Stimulated activated effector memory CD8-positive, alpha-beta T cell treated with anti-CD3 and anti-CD28 coated beads, Interleukin-12 subunit alpha, Interleukin-12 subunit beta, amount 100 ng/mL, for 72 hours (primary cell): ENCODE results near the gene HOPX.
"Not testable (repeated sequence)": the region's sequence is repeated elsewhere in the genome, so short reads cannot be mapped to it uniquely, and the experiment has no call there.

ENCODE experiments used
- ATAC-seq: fragments of 150-1000 bp; cut with Tn5 transposase; 2 replicates; pipeline ENCODE4 v1.10.0; 2021
- DNase-seq, 2 donors: peaks; one replicate each; pipeline ENCODE4 v3.0.0; 2021 to 2022; ENCODE audit warnings: low spot score in 2 of 2
- H3K27ac Mint-ChIP-seq: one replicate; pipeline ENCODE4 v1.8.0; 2022; ENCODE audit warnings: mild to moderate bottlenecking, mixed read lengths
- H3K36me3 Mint-ChIP-seq: one replicate; pipeline ENCODE4 v1.8.0; 2022; ENCODE audit warnings: mild to moderate bottlenecking, mixed read lengths
- H3K4me1 Mint-ChIP-seq: one replicate; pipeline ENCODE4 v1.8.0; 2022; ENCODE audit warnings: mixed read lengths
- H3K4me3 Mint-ChIP-seq: one replicate; pipeline ENCODE4 v1.8.0; 2022; ENCODE audit warnings: mild to moderate bottlenecking, mixed read lengths
- H3K9me3 Mint-ChIP-seq: one replicate; pipeline ENCODE4 v1.8.0; 2022; ENCODE audit warnings: mixed read lengths

The HOPX gene

DNA sequence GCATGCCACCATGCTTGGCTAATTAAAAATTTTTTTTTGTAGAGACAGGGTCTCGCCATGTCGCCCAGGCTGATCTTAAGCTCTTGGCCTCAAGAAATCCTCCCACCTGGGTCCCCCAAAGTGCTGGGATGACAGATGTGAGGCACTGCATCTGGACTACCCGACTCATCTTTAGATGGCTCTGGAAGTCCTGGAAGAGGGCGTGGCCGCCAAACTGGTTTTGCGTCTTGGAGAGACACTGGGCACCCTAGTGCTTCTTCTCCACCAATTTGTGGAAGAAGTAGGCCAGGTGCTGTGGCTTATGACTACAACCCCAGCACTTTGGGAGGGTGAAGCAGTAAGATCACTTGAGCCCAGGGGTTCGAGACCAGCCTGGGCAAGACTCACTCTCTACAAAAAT, 47.6 kb downstream of the HOPX start:
- Mint-ChIP-seq H3K27ac (no peak overlapping the region), H3K4me3 (no peak overlapping the region), H3K9me3 (no peaks in the 10 kb centered on the region), H3K36me3 (peaks cover 31% of the 10 kb centered on the region), H3K4me1 (peaks cover 22% of the 10 kb centered on the region)
- no peak for DNase-seq
- no peak for ATAC-seq

- H3K4me3 Mint-ChIP-seq = no peak overlapping the region
Observed at GRCh38 chr4:56630876-56631666, 50.0 kb downstream of the HOPX start.

DNA sequence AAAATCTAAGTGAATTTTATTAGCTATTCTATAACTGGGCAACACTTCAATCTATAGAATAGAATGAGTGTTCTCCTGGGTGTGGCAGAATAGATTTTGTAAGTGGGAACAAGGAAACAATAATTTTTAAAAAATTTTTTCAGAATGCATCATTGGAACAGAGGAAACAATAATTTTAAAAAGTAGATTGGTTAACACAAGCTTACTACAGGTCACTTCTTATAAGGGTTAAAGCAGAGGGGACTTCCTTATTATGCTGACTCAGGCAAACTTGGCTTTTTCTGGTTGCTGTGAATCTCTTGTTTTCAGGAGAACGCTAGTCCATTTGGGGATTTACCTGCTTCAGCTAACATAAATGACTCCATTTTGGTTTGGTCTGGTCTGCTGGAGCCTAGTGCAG, 52.5 kb downstream of the HOPX start:
- H3K36me3 Mint-ChIP-seq = peaks cover 23% of the 10 kb centered on the region
- ATAC-seq (no peak), DNase-seq (no peak)
- H3K9me3 Mint-ChIP-seq = peaks cover 5% of the 10 kb centered on the region
- peaks cover 22% of the 10 kb centered on the region for H3K4me1 Mint-ChIP-seq
- no peak overlapping the region for H3K27ac Mint-ChIP-seq
- no peak overlapping the region for H3K4me3 Mint-ChIP-seq

More at GRCh38 chr4:56630876-56631666, 50.0 kb downstream of the HOPX start:
- H3K9me3 Mint-ChIP-seq = no peaks in the 10 kb centered on the region
- no peak overlapping the region for H3K27ac Mint-ChIP-seq
- ATAC-seq (no peak), DNase-seq (no peak)
- H3K4me1 Mint-ChIP-seq = peaks cover 17% of the 10 kb centered on the region
- peaks cover 30% of the 10 kb centered on the region for H3K36me3 Mint-ChIP-seq

- Mint-ChIP-seq H3K27ac (no peak overlapping the region), H3K4me3 (no peak overlapping the region), H3K4me1 (peaks cover 22% of the 10 kb centered on the region), H3K36me3 (peaks cover 22% of the 10 kb centered on the region), H3K9me3 (peaks cover 5% of the 10 kb centered on the region)
- no peak for ATAC-seq
- no peak for DNase-seq
Observed at GRCh38 chr4:56627985-56628384, 53.1 kb downstream of the HOPX start.

DNA sequence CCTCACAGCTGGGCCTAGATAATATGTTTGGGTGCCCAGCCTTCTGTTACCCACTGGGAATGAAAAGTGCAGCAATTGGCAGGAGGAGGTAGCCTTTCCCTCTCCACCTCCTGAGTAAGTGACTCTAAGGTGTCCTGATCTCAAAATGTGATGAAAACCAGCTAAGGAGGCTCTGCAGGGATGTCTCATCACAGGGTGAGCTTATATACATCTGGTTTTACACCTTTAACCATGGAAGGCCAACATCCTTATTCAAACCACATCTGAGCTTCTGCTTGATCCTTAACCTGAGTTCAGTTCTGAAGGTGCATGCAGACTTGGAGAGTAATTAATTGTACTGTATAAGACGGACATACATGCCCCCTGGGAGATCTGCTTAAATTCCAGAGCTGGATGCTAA, 53.7 kb downstream of the HOPX start:
- Mint-ChIP-seq H3K4me1 (peaks cover 22% of the 10 kb centered on the region), H3K27ac (peak overlapping the region; percentile 85), H3K9me3 (peaks cover 5% of the 10 kb centered on the region), H3K36me3 (peaks cover 22% of the 10 kb centered on the region), H3K4me3 (no peak overlapping the region)
- ATAC-seq (peak; percentile 70), DNase-seq (no peak)

DNA sequence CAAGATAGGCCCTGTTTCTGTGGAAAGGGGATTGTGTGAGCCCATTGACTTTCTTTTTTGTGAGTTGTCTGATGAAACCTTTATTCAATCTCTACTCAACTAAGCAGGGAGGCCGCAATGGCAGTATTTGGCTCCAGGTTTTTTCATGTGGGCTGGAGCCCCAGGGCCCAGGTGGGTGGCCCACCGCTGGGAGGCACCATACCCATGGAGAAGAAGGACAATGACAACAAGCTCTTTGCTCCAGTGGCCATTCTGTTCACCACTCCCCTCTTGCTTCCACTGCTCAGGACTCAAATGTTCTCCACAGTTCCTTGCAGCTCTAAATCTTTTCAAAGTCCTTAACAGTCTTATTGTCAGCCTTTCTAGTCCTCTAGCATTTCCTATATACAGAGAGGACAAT, 54.1 kb downstream of the HOPX start:
- ATAC-seq (peak; percentile 49), DNase-seq (no peak)
- Mint-ChIP-seq H3K4me1 (peaks cover 22% of the 10 kb centered on the region), H3K9me3 (peaks cover 5% of the 10 kb centered on the region), H3K27ac (peak overlapping the region; percentile 85), H3K36me3 (peaks cover 22% of the 10 kb centered on the region), H3K4me3 (no peak overlapping the region)

GRCh38 chr4:56626420-56626819, 54.7 kb downstream of the HOPX start:
- ATAC-seq (peak; percentile 68), DNase-seq (no peak)
- Mint-ChIP-seq H3K27ac (no peak overlapping the region), H3K4me1 (peaks cover 22% of the 10 kb centered on the region), H3K36me3 (peaks cover 22% of the 10 kb centered on the region), H3K4me3 (no peak overlapping the region), H3K9me3 (peaks cover 5% of the 10 kb centered on the region)

DNA sequence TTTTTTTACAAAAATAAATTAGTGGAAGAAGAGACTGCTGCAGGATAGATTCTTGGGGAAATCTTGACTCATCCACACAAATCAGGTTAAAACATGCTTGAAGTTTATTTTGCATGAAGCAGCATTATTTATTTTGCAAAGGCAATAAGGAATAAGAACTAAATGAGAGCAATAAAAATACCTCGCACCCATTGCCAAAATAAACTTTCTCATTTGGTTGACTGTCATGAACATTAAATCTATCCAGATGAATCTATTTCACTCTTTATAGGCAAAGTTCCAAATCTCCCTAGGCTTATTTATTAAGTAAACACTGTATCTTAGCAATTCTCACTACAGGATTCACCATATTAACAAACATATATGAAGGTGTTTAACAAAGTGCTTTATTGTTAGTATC, 58.9 kb downstream of the HOPX start:
- peaks cover 5% of the 10 kb centered on the region for H3K9me3 Mint-ChIP-seq
- DNase-seq (no peak), ATAC-seq (no peak)
- H3K4me3 Mint-ChIP-seq = no peak overlapping the region
- peaks cover 8% of the 10 kb centered on the region for H3K36me3 Mint-ChIP-seq
- no peak overlapping the region for H3K27ac Mint-ChIP-seq
- H3K4me1 Mint-ChIP-seq = peaks cover 27% of the 10 kb centered on the region

DNA sequence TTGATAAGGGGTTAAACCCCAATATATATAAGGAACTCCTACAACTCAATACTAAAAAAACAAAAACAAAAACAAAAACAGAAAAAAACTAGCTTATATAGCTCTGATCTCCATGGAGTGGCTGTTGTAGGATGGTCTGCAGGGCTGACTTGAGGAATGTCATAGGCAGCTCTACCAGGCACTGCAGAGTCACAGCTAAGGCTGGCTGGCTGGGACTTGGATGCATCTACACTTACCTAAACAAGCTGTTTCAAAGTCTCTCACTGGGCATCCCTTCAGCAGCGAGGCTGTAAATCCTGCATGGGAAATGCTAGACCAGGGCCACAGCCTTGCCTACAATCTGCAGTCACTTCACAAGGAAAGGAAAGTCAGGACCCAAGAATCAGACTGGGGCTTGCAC, 61.3 kb downstream of the HOPX start:
- Mint-ChIP-seq H3K4me3 (no peak overlapping the region), H3K9me3 (no peaks in the 10 kb centered on the region), H3K4me1 (peaks cover 11% of the 10 kb centered on the region), H3K36me3 (no peaks in the 10 kb centered on the region), H3K27ac (no peak overlapping the region)
- DNase-seq (no peak), ATAC-seq (no peak)

DNA sequence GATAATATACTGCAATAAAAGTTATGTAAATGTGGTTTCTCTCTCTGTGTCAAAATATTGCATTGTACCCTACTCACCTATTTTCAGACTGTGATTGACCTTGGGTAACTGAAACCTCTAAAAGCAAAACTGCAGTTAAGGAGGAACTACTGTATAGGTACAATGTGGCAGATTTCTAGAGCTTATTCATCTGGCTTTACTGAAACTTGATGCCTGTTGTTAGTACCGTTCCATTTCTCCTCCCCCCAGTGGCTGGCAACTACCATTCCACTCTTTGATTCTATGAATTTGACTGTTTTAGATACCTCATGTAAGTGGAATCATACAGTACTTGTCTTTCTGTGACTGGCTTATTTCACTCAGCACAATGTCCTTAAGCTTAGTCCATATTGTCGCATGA, 61.9 kb downstream of the HOPX start:
- Mint-ChIP-seq H3K9me3 (no peaks in the 10 kb centered on the region), H3K36me3 (no peaks in the 10 kb centered on the region), H3K4me1 (peaks cover 11% of the 10 kb centered on the region), H3K4me3 (no peak overlapping the region), H3K27ac (no peak overlapping the region)
- DNase-seq (no peak), ATAC-seq (peak; percentile 94)

DNA sequence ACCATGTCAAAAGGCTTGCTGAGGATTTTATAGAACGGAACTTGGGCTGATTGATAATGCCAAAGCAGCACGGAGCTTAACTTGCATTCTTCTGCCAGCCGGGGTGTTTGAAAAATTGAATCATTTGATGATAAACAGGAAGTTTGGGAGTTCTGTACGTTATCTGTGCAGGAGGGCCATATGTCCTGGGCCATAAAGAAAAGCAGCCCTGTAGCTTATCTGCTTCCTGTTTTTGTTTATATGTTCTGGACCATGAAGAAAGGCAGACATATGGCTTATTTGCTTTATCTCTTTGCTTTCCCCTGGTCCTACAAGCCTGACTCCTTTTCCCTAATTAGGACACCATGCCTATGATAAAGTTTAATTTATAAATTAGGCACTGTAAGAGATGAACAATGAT, 62.4 kb downstream of the HOPX start:
- H3K9me3 Mint-ChIP-seq = no peaks in the 10 kb centered on the region
- DNase-seq (no peak), ATAC-seq (no peak)
- peaks cover 11% of the 10 kb centered on the region for H3K4me1 Mint-ChIP-seq
- no peak overlapping the region for H3K27ac Mint-ChIP-seq
- H3K4me3 Mint-ChIP-seq = no peak overlapping the region
- no peaks in the 10 kb centered on the region for H3K36me3 Mint-ChIP-seq

GRCh38 chr4:56613101-56613862, 67.8 kb downstream of the HOPX start:
- Mint-ChIP-seq H3K36me3 (no peaks in the 10 kb centered on the region), H3K9me3 (no peaks in the 10 kb centered on the region), H3K27ac (no peak overlapping the region), H3K4me3 (no peak overlapping the region), H3K4me1 (peaks cover 11% of the 10 kb centered on the region)
- no peak for DNase-seq
- no peak for ATAC-seq

DNA sequence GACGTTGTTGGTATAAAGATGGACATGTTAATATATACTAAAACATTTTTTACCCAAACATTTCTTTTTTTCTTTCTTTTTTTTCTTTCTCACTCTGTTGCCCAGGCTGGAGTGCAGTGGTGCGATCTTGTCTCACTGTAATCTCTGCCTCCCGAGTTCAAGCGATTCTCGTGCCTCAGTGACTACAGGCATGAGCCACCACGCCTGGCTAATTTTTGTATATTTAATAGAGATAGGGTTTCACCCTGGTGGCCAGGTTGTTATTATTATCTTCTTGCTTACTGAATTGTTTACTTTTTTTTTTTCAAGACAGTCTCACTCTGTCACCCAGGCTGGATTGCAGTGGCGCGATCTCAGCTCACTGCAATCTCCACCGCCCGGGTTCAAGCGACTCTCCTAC, 68.8 kb downstream of the HOPX start:
- Mint-ChIP-seq H3K4me3 (no peak overlapping the region), H3K36me3 (no peaks in the 10 kb centered on the region), H3K9me3 (no peaks in the 10 kb centered on the region), H3K4me1 (peaks cover 11% of the 10 kb centered on the region), H3K27ac (no peak overlapping the region)
- no peak for DNase-seq
- no peak for ATAC-seq

DNA sequence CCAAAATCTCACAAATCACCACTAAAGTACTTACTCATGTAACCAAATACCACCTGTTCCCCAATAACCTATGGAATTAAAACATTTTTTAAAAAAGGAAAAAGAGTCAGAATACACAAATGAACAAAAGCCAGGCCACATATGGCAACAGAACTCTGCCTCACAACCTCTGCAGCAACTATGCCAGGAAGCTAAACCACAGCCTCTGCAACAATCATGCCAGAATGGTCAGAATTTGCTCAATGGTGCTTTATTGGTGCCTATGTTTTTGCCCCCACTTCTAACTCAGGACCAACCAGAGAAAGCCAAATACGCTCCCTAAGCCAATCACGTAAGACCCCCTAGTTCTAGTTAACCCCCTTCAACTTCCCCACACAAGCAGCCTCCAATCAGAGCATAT, 69.6 kb downstream of the HOPX start:
- peaks cover 11% of the 10 kb centered on the region for H3K4me1 Mint-ChIP-seq
- DNase-seq (no peak), ATAC-seq (no peak)
- H3K9me3 Mint-ChIP-seq = no peaks in the 10 kb centered on the region
- H3K36me3 Mint-ChIP-seq = no peaks in the 10 kb centered on the region
- no peak overlapping the region for H3K4me3 Mint-ChIP-seq
- no peak overlapping the region for H3K27ac Mint-ChIP-seq

DNA sequence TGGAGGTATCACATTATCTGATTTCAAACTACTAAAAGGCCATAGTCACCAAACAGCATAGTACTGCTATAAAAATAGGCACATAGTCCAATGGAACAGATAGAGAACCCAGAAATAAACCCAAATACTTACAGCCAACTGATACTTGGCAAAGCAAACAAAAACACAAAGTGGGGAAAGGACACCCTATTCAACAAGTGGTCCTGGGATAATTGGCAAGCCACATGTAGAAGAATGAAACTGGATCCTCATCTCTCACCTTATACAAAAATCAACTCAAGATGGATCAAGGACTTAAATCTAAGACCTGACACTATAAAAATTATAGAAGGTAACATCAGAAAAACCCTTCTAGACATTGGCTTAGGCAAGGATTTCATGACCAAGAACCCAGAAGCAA, 70.9 kb downstream of the HOPX start:
- peaks cover 11% of the 10 kb centered on the region for H3K4me1 Mint-ChIP-seq
- H3K9me3 Mint-ChIP-seq, H3K4me3 Mint-ChIP-seq, DNase-seq, H3K27ac Mint-ChIP-seq, H3K36me3 Mint-ChIP-seq, ATAC-seq: not testable (repeated sequence)

DNA sequence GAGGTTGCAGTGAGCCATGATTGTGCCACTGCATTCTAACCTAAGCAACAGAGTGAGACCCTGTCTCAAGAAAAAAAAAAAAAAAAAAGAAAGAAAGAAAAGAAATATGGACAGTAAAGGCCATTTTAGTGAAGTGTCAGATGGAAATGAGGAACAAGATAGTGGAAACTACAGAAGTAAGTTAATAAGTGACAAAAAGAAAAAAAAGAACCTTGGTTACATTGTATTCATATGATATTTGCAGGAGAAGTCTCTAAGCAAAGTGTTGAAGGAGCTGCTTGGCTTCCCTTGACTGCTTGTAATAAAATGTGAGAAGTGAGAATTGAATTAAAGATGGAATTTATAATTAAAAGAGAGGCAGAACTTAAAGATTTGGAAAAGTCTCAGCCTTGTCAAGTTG, 73.2 kb downstream of the HOPX start:
- Mint-ChIP-seq H3K4me3 (no peak overlapping the region), H3K36me3 (no peaks in the 10 kb centered on the region), H3K9me3 (no peaks in the 10 kb centered on the region), H3K4me1 (peaks cover 11% of the 10 kb centered on the region), H3K27ac (no peak overlapping the region)
- DNase-seq (no peak), ATAC-seq (no peak)
